ENCODE measurements around the gene GALNT17.

Gene GALNT17

DNA sequence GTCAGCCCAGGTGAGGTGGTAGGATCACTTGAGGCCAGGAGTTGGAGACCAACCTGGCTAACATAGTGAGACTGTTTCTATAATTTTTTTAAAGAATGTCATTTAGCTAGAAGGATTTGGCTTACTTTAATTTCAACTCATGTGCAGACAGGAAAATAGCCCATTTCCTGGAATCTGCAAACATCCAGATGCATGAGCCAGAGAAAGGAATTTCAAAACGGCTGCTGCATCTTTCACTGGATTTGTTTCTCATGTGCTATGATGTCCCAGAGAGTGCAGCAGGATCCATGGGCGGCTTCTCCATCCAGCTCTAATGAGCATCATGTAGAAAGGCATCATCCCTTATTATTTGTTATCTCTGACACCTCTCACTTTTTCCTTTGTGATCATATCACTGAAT, 149.3 kb downstream of the GALNT17 start:
- no peak for DNase-seq (ENCODE audit: low read depth in 2 of 2, low spot score in 1 of 2)

DNA sequence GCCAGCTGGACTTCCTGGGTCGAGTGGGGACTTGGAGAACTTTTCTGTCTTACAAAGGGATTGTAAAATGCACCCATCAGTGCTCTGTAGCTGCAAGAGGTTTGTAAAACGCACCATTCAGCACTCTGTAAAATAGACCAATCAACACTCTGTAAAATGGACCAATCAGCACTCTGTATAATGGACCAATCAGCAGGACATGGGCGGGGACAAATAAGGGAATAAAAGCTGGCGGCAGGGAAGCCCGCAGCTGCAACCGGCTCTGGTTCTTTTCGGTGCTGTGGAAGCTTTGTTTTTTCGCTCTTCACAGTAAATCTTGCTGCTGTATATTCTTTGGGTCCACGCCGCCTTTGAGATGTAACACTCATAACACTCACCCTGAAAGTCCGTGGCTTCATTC, 151.9 kb downstream of the GALNT17 start:
- no peak for DNase-seq (ENCODE audit: low read depth in 2 of 2, low spot score in 1 of 2)

DNA sequence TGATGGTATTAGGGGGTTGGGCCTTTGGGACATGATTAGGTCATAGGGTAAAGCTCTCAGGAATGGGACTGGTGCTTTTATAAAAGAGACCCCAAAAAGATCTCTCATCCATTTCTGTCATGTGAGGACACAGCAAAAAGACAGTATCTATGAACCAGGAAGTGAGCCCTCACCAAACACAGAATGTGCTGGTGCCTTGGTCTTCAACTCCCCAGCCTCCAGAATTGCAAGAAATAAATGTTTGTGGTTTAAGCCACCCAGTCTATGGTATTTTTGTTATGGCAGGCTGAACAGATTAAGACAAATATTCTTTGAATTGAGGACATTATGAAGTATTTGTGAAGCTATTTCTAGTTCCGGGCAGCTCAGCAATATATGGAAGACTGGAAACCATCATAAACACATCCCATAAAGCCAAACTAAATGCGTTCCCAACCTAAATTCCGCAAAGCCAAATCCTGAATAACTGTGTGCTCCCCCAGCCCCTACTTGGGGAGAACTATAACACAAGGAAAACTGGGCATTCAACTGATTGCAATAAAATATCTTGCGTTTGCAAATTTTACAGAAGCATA, 153.7 kb downstream of the GALNT17 start:
- DNase-seq (ENCODE audit: low read depth in 2 of 2, low spot score in 1 of 2): no peak

DNA sequence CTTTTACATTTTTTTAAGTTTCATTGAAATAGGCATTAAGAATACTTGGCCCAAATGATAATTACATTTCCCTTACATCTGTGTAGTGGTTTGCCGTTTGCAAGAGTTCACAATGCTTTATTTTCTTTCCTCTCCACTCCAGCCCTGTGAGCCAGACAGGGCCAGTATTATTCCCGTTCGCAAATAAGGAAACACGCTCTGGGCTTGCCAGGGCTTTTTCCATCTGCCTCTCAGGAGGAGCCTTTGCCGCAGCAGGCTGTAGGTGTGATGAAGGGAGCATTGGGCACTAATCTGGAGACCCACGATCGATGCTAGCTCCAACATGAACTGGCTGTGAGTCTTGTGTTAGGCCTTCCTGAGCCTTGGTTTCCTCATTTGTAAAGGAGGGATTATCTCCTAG, 154.4 kb downstream of the GALNT17 start:
- DNase-seq (ENCODE audit: low read depth in 2 of 2, low spot score in 1 of 2): no peak

DNA sequence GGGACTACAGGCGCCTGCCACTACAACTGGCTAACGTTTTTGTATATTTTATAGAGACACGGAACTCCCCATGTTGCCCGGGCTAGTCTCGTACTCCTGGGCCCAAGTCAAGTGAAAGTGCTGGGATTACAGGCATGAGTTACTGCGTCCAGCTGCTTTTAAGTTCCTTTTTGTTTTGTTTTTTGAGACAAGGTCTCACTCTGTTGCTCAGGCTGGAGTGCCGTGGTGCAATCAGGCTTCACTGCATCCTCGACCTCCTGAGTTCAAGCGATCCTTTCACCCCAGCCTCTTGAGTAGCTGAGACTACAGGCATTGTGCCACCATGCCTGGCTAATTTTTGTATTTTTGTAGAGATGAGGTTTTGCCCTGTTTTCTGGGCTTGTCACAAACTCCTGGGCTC, 155.0 kb downstream of the GALNT17 start:
- no peak for DNase-seq (ENCODE audit: low read depth in 2 of 2, low spot score in 1 of 2)

DNA sequence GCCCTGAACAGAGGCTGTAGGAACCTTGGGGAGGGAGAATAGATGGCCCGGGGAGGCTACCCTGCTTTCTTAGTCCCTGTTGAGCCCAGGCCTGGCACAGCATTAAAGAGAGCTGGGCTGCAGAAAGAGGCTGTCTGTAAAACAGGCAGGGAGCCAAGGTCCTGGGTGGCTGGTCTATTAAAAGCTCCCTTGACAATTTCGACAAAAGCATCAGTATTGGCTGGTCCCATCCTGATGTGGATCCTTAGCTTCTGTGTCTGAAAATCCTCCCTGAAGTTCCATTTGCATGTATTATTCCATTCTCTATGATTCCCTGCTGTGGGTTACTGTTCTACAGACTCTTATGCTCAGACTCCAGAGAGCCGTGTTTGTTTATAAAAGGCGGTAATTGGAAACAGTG, 158.5 kb downstream of the GALNT17 start:
- no peak for DNase-seq (ENCODE audit: low read depth in 2 of 2, low spot score in 1 of 2)

DNA sequence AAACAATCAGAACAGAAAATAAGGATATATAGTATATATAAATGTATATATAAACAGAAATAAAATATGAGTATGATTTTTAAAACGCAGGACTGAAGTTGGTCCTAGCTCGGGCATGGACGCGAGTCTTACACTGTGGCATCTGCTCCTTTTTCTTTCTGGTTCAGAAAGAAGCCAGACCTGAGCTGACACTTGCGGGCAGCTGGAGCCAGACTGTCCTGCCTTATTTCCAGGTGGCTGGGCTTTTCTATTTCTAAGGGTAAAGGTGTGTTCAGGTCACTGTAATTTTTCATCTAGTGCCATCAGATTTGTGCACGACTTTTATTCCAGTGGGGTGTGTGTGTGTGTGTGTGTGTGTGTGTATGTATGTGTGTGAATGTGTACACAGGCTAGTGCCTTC, 166.4 kb downstream of the GALNT17 start:
- no peak for DNase-seq (ENCODE audit: low read depth in 2 of 2, low spot score in 1 of 2)

DNA sequence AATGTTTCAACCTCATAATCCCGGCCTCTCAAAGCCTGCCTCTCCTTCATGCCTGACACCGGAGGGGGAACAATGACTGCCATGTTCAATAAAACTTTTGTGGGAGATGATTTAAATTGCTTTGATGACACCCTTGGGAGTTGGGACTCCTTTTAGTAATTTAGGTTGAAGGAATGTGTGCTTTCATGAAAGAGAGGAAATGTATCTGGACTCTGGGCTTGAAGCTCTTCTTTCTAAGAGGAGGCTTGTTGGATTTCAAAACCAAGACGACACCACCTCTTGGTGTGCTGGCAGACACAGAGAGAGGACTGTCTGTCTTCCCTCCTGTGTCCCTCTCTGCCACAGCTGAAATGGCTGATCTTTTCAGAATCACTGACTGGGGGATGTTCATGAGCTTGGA, 168.1 kb downstream of the GALNT17 start:
- DNase-seq (ENCODE audit: low read depth in 2 of 2, low spot score in 1 of 2): no peak

DNA sequence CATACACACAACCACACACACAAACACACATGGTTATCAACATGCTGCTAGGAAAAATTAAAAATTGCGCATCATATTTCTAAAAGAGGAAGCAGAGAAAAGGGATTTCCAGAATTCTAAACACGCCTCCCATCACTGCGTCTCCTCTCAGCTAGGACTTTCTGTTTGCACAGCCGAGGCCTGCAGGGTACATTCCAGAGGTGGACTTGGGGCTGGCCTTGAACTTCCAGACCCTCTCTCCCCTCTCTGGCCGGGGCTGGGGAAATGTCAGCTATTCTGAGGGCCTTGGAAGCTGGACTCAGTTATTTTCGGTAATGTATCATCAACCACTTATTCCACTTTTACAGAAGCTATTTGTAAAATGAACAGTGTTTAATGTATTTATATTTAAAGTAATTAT, 168.7 kb downstream of the GALNT17 start:
- no peak for DNase-seq (ENCODE audit: low read depth in 2 of 2, low spot score in 1 of 2)

DNA sequence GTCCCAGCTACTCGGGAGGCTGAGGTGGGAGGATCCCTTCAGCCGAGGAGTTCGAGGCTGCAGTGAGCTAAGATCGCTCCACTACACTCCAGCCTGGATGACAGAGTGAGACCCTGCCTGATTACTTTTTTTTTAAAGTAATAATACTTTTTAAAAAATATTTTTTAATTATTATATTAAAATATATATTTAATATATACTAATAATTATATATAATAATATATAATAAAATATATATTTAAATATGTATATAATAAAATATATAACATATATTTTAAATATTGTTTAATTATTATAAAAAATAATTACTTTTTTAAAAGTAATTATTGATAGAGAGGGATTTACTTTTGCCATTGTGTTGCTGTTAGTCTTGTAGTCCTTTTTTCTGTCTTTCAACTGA, 169.2 kb downstream of the GALNT17 start:
- no peak for DNase-seq (ENCODE audit: low read depth in 2 of 2, low spot score in 1 of 2)

DNA sequence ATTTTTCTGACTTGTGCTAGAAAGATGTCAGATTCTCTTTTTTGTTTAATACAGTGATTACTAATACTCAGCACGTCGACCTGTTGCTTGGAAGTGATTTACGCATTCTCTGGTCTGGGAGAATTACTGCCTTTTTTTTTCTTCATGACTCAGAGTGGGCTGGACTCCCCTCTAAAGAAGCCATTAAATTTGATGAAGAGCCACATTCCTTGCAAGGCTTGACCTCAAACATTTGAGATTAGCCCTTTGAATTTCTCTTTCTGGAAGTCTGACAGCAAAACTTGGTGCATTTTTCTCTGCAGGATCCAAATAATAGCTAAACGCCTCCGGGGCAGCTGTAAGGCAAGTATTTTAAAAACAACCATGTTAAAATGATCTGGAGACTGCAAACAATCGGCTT, 171.6 kb downstream of the GALNT17 start:
- DNase-seq (ENCODE audit: low read depth in 2 of 2, low spot score in 1 of 2): no peak

DNA sequence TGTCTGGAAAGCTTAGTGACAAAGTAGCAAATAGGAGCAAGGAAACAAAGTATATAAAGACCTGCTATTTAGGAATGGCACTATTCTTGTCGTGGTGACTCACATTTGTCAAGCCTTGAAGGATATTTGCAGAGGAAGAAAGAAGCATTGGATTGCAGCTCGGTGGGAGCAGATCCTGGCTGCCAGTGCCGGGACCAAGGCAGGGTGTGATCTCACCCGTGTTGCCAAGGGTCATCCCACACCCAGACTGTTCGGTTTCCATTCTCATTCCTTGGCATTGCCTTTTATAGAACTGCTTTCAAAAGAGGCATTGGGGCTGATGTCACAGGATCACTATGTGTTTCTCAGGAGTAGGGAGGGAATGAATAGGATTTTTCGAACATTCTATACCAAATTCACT, 176.2 kb downstream of the GALNT17 start:
- DNase-seq (ENCODE audit: low read depth in 2 of 2, low spot score in 1 of 2): no peak

DNA sequence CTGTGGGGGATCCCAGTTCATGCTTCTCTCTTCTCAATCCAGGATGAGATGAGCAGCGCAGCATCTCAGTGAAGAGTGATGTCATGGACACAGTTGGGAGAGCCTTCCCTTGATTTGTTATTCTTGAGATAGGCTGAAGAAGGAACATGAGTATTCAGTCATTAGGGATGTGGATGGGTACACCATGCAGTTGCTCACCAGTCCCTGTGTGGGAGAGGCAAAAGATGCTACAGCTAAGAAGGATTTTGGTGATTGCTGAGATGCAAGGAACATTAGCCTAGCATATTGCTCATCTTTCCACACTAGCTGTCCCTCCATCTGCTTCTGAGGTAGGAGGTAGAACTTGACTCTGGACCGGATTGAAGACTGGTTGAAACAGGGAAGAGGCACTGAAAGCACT, 179.6 kb downstream of the GALNT17 start:
- DNase-seq (ENCODE audit: low read depth in 2 of 2, low spot score in 1 of 2): no peak

DNA sequence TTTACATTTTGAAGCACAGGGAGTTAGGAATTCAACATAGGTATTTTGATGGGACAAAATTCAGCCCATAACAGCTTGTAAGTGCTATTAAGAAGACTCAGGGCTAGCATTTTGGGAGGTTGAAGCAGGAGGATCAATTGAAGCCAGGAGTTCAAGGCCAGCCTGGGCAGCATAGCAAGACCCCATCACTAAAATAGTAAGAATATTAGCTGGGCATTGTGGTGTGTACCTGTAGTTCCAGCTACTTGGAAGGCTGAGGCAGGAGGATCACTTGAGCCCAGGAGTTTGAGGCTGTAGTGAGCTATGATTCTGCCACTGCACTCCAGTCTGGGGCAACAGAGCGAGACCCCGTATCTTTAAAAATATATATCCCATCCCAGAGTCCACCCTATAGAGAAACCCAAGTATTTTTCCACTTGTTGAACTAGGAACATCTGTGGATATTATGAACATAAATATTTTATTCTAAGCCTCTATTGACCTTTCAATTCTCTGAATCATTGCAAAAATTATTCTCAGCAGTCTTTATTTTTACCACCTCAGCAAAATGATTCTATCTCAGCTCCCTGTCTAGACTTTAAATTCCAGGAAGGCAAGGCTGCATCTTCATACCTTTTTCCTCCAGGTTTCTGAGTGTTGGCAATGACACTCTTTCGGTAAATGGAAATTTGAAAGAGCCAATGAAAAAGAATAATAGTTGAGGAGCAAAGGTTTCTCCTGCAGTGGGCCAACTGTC, 181.0 kb downstream of the GALNT17 start:
- no peak for DNase-seq (ENCODE audit: low read depth in 2 of 2, low spot score in 1 of 2)

DNA sequence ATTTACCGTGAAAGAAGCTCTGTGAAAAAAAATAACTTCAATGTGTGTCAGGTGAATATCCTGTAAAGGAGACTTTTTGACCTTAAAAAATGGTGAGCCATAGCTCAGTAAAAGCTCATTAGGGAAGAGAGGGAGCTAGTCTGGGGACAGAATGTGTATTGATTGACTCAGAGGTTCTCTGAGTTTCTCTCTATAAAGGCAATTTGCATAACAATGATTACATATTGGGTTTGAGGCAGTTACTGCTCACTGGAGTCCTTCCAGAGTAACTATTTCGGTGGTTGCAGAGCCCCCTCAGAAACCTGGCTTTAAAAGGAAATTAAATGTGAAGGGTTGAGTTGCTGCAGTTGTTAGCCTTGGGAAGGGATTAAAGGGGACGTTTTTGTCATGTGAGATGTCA, 181.6 kb downstream of the GALNT17 start:
- no peak for DNase-seq (ENCODE audit: low read depth in 2 of 2, low spot score in 1 of 2)

DNA sequence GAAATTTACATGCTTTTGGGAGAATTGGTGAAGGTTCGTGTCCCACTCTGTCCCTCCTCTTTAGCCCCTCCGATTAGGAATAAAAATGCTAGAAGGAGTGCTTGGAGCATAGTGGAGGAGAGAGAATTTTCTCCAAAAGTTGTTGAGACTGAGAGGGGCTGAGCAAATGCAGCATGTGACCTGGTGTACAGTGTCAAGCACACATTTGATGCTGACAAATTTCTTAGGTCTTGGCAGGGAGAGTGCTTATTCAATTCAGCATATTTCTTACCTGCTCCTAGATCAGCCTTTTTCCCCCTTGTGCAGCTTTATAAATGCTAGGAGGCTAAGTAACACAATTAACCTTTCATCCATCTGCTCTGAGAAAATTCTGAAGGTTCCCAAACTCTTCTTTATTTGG, 189.0 kb downstream of the GALNT17 start:
- DNase-seq (ENCODE audit: low read depth in 2 of 2, low spot score in 1 of 2): no peak

DNA sequence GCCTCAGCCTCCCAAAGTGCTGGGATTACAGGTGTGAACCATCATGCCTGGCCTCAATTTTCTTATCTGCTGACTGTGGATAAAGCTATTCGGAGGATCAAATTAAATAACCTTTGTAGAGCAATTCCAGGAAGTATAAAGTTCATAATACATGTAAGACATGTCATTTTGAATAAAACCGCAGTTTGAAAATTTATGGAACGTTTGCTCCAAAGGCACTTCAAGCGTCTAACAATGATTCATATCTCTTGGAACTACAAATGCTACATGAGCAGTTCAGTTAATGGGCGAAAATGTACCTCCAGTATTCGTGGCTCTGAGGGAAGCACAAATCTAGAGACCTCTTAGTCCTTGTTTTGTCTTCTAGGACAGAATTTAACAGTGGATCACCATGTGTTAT, 190.3 kb downstream of the GALNT17 start:
- DNase-seq (ENCODE audit: low read depth in 2 of 2, low spot score in 1 of 2): no peak

DNA sequence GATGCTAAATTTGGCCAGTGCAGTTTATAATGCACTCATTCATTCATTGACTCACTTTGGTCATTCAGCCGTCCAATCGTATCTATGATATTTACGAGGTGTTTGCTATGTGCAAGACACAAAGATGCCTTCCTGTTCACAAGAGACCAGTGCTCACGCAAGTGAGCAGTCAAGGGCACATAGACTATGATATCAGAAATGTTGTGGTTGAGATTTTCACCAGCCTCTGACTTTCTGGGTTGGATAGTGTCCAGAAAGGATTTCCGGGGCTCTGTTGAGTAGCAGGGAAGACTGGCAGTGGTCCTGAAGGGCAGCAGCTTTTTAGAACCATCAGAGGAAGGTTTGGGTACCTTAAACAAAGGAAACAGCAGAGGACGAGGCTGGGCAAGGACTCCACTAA, 191.8 kb downstream of the GALNT17 start:
- DNase-seq (ENCODE audit: low read depth in 2 of 2, low spot score in 1 of 2): no peak

DNA sequence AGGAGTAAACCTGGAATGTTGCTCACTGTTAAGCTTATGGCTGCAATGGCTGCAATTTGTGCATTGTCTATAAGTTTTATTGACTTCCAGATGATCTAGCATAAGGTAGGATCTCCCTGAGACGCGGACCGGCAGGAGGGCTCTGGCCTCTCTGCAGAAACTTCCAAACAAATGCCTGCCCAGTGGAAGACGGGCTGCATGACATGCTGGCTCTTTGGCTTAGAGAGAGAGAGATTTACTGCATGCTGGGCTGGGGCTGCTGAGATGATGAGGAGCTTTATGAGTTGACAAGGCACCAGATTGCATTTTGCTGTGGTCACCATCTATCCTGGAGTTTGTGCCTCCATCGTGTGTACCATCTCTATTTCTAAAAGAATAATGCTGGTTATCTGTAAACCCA, 193.2 kb downstream of the GALNT17 start:
- DNase-seq (ENCODE audit: low read depth in 2 of 2, low spot score in 1 of 2): no peak

DNA sequence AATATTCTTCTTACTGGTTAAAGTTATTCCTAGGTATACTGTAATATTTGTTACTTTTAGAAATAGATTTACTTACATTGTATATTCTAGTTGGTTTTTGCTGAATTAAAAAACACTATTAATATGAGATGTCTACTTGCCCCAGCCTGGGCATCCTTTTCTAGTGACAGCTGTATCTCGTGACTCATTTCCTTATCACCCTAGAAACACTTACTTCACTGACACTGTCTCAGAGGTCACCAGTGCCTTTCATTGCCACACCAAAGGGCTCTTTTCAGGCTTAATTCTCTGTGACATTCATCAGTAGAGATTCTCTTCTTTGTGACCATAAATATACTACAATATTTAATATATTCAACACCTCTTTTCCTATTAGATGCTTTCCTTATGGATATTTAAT, 194.7 kb downstream of the GALNT17 start:
- DNase-seq (ENCODE audit: low read depth in 2 of 2, low spot score in 1 of 2): no peak

DNA sequence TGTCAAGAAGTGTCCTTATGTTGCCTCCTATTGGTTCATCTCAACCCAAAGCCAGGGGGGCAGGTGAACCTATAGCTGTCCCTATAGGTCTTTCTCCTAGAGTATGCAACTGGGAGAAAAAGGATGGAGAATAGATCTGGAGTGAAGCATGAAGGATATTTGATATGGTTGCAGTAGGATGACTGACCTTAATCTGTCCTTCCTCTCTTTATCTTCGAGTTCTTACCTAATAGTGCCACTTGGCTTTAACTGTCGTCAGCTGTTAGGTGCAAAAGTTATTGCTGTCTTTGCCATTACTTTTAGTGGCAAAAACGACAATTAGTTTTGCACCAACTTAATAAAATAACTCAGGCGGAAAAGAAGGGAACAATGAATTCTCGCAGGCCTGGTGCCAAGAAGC, 196.0 kb downstream of the GALNT17 start:
- no peak for DNase-seq (ENCODE audit: low read depth in 2 of 2, low spot score in 1 of 2)

DNA sequence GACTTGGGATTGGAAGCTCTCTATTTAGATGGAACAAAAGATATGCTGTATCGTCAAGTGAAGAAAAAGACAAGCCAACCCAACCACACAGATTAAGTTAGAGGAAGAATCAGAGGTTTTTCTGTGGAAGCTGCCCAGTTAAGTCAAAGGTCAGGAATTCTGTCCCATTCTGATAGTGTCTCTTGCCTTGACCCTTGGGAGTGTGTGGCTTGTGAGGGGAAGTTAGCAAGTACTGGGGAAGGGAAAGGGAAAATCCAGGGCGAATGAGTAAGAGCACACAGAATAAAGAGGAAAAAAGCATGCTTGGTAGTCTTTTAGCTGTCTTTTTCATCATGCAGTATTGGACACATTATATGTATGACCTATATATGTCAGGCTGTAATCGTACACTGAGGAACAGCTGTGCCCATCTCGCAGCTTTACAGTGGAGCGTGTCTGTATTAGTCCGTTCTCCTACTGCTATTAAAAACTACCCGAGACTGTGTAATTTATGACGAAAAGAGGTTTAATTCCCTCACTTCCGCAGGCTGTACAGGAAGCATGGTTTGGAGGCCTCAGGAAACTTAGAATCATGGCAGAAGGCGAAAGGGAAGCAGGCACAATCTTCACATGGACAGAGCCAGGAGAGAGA, 197.2 kb downstream of the GALNT17 start:
- no peak for DNase-seq (ENCODE audit: low read depth in 2 of 2, low spot score in 1 of 2)

DNA sequence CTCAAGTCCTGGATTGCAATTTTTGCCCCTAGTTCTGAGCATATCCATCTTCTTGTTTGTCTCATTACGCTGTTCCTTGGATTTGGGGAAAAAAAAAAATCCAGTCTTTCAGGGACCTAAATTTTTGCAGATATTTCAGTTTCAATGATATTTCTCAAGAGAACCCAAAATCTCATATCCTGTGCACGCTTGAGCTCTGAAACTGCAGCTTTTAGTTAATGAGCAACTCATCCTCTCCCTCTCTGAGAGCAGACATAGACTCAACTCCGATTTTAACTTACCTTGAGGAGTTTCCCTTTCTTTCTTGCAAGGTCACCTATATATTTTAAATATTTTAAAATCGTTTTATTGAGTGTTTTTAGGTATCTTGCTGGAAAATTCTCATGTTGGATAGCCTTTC, 200.3 kb downstream of the GALNT17 start:
- no peak for DNase-seq (ENCODE audit: low read depth in 2 of 2, low spot score in 1 of 2)
